ENCODE data around the gene VTI1B. TPM values are rescaled to one million over a fixed set of nuclear protein-coding genes. Genes with fewer than 3 reads are reported as not detected.

The VTI1B gene
- polyA plus RNA-seq, 2 of the 4 experiments (the other 2 are of a cell fraction), result 77.5 to 102 TPM

DNA sequence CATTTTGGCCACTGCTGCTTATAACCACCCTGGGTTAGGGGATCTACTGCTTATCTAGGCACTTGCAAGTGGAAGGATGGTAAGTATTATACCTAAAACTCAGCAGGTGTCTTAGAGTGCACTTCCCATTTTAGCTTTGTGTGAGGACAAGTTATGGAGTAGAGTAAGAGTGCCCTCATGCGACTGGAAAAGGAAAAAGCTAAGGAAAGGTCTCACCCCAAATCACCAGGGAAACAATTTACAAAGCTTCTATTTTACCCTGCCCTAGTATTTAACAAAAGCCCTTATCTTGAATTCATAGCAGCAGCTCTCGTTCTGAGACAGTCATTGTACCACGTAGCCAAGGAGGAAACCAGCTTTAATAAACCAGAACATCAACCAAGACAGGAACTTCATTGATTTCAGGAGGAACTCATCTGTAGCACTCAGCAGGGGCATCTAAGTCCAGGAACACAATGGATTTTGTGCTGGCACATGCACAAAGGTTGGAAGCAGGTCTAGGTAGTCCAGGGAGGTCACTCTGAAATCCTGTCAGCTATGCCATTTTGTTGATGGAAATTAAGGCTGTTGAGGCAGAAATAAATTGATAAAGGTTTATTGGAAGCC lies 30.2 kb upstream of the VTI1B start:
- FAIRE-seq (peak; percentile 18), DNase-seq (ENCODE audit: low read depth in 1 of 2, low spot score in 1 of 2) (peak; percentile 73 to 74), ATAC-seq (peak; percentile 93 to 99)
- Histone ChIP-seq H3K4me3 (no peak overlapping the region), H3K4me1 (peaks cover 28% of the 10 kb centered on the region), H3K27ac (peak overlapping the region; percentile 19 to 53; a peak in 2 of 6 replicates), H3K9me3 (peaks cover 6% of the 10 kb centered on the region; the same call in 1 of the 3 replicates), H3K4me2 (peak overlapping the region; percentile 29)
- ChIA-PET POLR2A (interaction anchor here (1.0 to 2.0 kb wide), 5 partner anchors 9 to 122 kb away, joined by 3 to 22 read pairs (median 5); partner anchors contain the start of genes RDH11 and VTI1B), CTCF (interaction anchor here (0.6 to 6.9 kb wide), 79 partner anchors 10 to 1345 kb away, joined by 3 to 267 read pairs (median 4); partner anchors contain the start of genes ARG2, ATP6V1D, EIF2S1 and PIGH)
- 1% methylated on average over 3 of the region's 3 CpGs for WGBS (ENCODE audit: missing lambda C conversion rate)
- no peak for TF ChIP-seq FOSL2 (IDR thresholded peaks at IDR 0.05)
- no peak for TF ChIP-seq FOSL2 (CRISPR knock-in tag; IDR thresholded peaks at IDR 0.05)
- peak; percentile 74 for TF ChIP-seq SMC3 (IDR thresholded peaks at IDR 0.05)
- TF ChIP-seq, protein P1, sequence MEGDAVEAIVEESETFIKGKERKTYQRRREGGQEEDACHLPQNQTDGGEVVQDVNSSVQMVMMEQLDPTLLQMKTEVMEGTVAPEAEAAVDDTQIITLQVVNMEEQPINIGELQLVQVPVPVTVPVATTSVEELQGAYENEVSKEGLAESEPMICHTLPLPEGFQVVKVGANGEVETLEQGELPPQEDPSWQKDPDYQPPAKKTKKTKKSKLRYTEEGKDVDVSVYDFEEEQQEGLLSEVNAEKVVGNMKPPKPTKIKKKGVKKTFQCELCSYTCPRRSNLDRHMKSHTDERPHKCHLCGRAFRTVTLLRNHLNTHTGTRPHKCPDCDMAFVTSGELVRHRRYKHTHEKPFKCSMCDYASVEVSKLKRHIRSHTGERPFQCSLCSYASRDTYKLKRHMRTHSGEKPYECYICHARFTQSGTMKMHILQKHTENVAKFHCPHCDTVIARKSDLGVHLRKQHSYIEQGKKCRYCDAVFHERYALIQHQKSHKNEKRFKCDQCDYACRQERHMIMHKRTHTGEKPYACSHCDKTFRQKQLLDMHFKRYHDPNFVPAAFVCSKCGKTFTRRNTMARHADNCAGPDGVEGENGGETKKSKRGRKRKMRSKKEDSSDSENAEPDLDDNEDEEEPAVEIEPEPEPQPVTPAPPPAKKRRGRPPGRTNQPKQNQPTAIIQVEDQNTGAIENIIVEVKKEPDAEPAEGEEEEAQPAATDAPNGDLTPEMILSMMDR (IDR thresholded peaks at IDR 0.05), result peak; percentile 94
- no peak for TF ChIP-seq RFX5 (IDR thresholded peaks at IDR 0.05)
- TF ChIP-seq JUNB (IDR thresholded peaks at IDR 0.05), result no peak
- TF ChIP-seq POLR2A (IDR thresholded peaks at IDR 0.05; ENCODE audit: low read length), result no peak
- no peak for TF ChIP-seq RARB (CRISPR knock-in tag; IDR thresholded peaks at IDR 0.05)
- no peak for TF ChIP-seq HOXB5 (CRISPR knock-in tag; IDR thresholded peaks at IDR 0.05)
- no peak for TF ChIP-seq MAFK (IDR thresholded peaks at IDR 0.05; ENCODE audit: partially characterized antibody)
- TF ChIP-seq RNF2 (IDR thresholded peaks at IDR 0.05; ENCODE audit: borderline replicate concordance, low read depth), result no peak
- TF ChIP-seq MAZ (IDR thresholded peaks at IDR 0.05; ENCODE audit: borderline replicate concordance, low read depth, low read length), result no peak
- TF ChIP-seq GATA3 (IDR thresholded peaks at IDR 0.05; ENCODE audit: borderline replicate concordance), result no peak
- no peak for TF ChIP-seq POLR2AphosphoS2 (conservative IDR thresholded peaks at IDR 0.05; ENCODE audit: low read length)
- TF ChIP-seq RAD21 (conservative IDR thresholded peaks at IDR 0.05 in 1 of 2, IDR thresholded peaks at IDR 0.05 in 1 of 2), result peak; percentile 91
- TF ChIP-seq, protein P2, sequence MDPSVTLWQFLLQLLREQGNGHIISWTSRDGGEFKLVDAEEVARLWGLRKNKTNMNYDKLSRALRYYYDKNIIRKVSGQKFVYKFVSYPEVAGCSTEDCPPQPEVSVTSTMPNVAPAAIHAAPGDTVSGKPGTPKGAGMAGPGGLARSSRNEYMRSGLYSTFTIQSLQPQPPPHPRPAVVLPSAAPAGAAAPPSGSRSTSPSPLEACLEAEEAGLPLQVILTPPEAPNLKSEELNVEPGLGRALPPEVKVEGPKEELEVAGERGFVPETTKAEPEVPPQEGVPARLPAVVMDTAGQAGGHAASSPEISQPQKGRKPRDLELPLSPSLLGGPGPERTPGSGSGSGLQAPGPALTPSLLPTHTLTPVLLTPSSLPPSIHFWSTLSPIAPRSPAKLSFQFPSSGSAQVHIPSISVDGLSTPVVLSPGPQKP (IDR thresholded peaks at IDR 0.05; ENCODE audit: low read depth, low read length), result no peak
- no peak for TF ChIP-seq ESRRA (IDR thresholded peaks at IDR 0.05; ENCODE audit: borderline replicate concordance, low read length)
- TF ChIP-seq ZC3H11A (IDR thresholded peaks at IDR 0.05), result no peak
- TF ChIP-seq MYC (IDR thresholded peaks at IDR 0.05; ENCODE audit: borderline replicate concordance, low read length), result no peak
- no peak for TF ChIP-seq RCOR1 (IDR thresholded peaks at IDR 0.05; ENCODE audit: low read depth, low read length)
- no peak for TF ChIP-seq EHMT2 (IDR thresholded peaks at IDR 0.05; ENCODE audit: low read depth)

DNA sequence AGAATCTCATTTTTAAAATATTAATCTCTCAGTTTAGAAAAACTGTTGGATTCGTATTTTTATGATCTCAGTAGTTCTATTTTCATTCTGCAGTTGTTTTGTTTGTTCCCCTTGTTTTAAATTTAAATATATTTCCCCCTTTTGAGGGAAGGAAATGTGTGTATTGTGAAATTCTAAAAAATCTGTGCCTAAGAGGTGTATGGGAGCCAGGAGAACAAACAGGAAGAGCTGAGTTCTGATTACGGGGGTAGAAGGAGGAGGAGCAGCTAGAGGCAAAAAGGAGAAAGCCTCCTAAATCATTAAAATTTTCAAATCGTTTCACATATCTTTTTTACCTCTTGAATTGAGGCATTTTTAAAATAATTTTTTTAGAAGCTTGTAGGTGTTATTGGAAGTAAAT lies 29.6 kb upstream of the VTI1B start:
- no peak for ATAC-seq
- no peak for DNase-seq (ENCODE audit: low read depth in 1 of 2, low spot score in 1 of 2)
- H3K4me1 ChIP-seq, result peaks cover 28% of the 10 kb centered on the region
- ChIA-PET POLR2A (interaction anchor here (0.5 to 2.0 kb wide), 6 partner anchors 9 to 122 kb away, joined by 3 to 22 read pairs (median 6); partner anchors contain the start of genes RDH11 and VTI1B), CTCF (interaction anchor here (0.6 to 6.9 kb wide), 73 partner anchors 10 to 1345 kb away, joined by 3 to 267 read pairs (median 5); partner anchors contain the start of genes ARG2, ATP6V1D, EIF2S1 and PIGH)
- no peak overlapping the region for H3K4me3 ChIP-seq
- TF ChIP-seq TFCP2L1 (CRISPR knock-in tag; IDR thresholded peaks at IDR 0.05) (no peak), CHD4 (IDR thresholded peaks at IDR 0.05; ENCODE audit: borderline replicate concordance) (no peak), HOXA7 (CRISPR knock-in tag; IDR thresholded peaks at IDR 0.05) (no peak), POLR2A (IDR thresholded peaks at IDR 0.05; ENCODE audit: low read length) (no peak), RFX5 (IDR thresholded peaks at IDR 0.05) (no peak), NR3C1 (IDR thresholded peaks at IDR 0.05) (no peak), ZNF302 (CRISPR knock-in tag; IDR thresholded peaks at IDR 0.05) (no peak), ZSCAN20 (CRISPR knock-in tag; IDR thresholded peaks at IDR 0.05) (no peak), EP300 (IDR thresholded peaks at IDR 0.05) (no peak), HOXB5 (CRISPR knock-in tag; IDR thresholded peaks at IDR 0.05) (no peak), EHF (CRISPR knock-in tag; IDR thresholded peaks at IDR 0.05) (no peak), CBX2 (IDR thresholded peaks at IDR 0.05; ENCODE audit: borderline replicate concordance, low read depth) (no peak), SMC3 (IDR thresholded peaks at IDR 0.05) (no peak), FOXS1 (CRISPR knock-in tag; IDR thresholded peaks at IDR 0.05) (no peak), EHMT2 (IDR thresholded peaks at IDR 0.05; ENCODE audit: low read depth) (no peak), HOXB13 (CRISPR knock-in tag; IDR thresholded peaks at IDR 0.05; ENCODE audit: low read depth) (no peak), ZC3H11A (IDR thresholded peaks at IDR 0.05) (no peak), POLR2AphosphoS2 (conservative IDR thresholded peaks at IDR 0.05; ENCODE audit: low read length) (no peak), PHF8 (IDR thresholded peaks at IDR 0.05; ENCODE audit: borderline replicate concordance, low read depth) (no peak)
- TF ChIP-seq, protein P2 (IDR thresholded peaks at IDR 0.05; ENCODE audit: low read depth, low read length), result no peak
- WGBS (ENCODE audit: missing lambda C conversion rate), result 56% methylated on average over 3 of the region's 3 CpGs
- FAIRE-seq, result no peak
- H3K4me2 ChIP-seq, result no peak overlapping the region; the same call in 2 of the 3 replicates
- H3K27ac ChIP-seq, result no peak overlapping the region
- H3K9me3 ChIP-seq, result no peaks in the 10 kb centered on the region

All from A549 (cell line).